ENCODE data around the gene XPC. TPM values are rescaled to one million over a fixed set of nuclear protein-coding genes. Genes with fewer than 3 reads are reported as not detected.

The XPC gene
- total RNA-seq, 1 experiment from 2014 or later = 34.9 TPM

DNA sequence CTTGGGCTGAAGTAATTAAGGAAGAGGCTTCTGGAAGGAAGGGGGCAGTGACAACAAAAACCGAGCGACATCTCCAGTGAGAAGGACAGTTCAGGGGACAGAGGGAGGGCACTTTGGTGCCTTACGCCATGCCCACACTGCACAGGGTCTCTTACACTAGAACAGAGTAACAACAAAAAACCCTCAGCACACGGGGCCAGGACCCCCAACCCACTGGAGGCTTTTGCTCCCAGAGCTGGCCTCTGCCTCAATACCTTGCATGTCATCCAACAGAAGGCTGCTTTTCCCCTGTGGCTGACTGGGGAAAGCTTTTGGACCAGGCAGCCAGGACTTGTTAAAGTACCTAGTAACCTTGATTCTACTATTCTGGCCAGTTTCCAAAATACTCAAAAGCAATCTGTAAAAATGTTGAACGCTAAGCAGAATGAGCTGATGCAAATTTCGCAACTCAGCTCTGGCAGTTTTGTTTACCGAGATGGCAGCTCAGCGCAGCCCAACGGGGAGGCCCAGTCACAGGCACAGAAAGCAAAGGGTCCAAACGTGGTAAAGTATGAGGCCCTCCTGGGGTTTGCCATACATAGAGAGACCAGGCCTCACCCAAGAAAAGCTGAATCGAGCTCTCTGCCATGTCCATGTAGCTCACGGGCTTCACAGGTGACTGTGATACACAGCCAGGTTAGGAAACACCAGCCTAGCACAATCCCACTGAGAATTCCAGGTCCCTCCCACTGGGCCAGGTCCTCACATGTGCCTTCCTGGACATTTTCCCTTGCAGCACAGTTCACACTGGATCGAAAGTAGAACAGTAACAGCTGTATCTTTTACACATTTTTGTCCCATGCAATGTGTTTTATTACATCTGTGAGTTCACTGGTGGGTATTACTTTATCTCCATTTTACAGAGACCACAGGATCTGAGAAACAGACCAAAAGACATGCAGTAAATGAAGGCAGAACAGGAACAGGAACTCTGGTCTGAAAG is 59.7 kb downstream of the XPC start:
- TF ChIP-seq NFATC4 (CRISPR knock-in tag; IDR thresholded peaks at IDR 0.05) (no peak), TEAD1 (CRISPR knock-in tag; IDR thresholded peaks at IDR 0.05) (no peak), FOXP1 (CRISPR knock-in tag; IDR thresholded peaks at IDR 0.05; ENCODE audit: borderline replicate concordance) (no peak), ZNF138 (CRISPR knock-in tag; conservative IDR thresholded peaks at IDR 0.05) (no peak), ZNF232 (CRISPR knock-in tag; IDR thresholded peaks at IDR 0.05) (no peak), GTF2I (CRISPR knock-in tag; conservative IDR thresholded peaks at IDR 0.05) (no peak), GRHL2 (CRISPR knock-in tag; IDR thresholded peaks at IDR 0.05; ENCODE audit: insufficient replicate concordance, severe bottlenecking) (no peak), SOX15 (CRISPR knock-in tag; IDR thresholded peaks at IDR 0.05) (no peak), SMAD4 (CRISPR knock-in tag; IDR thresholded peaks at IDR 0.05) (no peak), ZNF416 (CRISPR knock-in tag; IDR thresholded peaks at IDR 0.05) (no peak), ATF1 (CRISPR knock-in tag; IDR thresholded peaks at IDR 0.05) (no peak), FOXK1 (CRISPR knock-in tag; IDR thresholded peaks at IDR 0.05) (no peak)
- TF ChIP-seq, protein P1, sequence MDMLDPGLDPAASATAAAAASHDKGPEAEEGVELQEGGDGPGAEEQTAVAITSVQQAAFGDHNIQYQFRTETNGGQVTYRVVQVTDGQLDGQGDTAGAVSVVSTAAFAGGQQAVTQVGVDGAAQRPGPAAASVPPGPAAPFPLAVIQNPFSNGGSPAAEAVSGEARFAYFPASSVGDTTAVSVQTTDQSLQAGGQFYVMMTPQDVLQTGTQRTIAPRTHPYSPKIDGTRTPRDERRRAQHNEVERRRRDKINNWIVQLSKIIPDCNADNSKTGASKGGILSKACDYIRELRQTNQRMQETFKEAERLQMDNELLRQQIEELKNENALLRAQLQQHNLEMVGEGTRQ (CRISPR knock-in tag; IDR thresholded peaks at IDR 0.05) = no peak
- TF ChIP-seq, protein P2, sequence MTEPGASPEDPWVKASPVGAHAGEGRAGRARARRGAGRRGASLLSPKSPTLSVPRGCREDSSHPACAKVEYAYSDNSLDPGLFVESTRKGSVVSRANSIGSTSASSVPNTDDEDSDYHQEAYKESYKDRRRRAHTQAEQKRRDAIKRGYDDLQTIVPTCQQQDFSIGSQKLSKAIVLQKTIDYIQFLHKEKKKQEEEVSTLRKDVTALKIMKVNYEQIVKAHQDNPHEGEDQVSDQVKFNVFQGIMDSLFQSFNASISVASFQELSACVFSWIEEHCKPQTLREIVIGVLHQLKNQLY (CRISPR knock-in tag; IDR thresholded peaks at IDR 0.05) = no peak
- H3K4me1 Mint-ChIP-seq = peaks cover 47% of the 10 kb centered on the region
- POLR2A ChIA-PET = no interaction called here
- H3K27ac Mint-ChIP-seq = no peak overlapping the region
- DNase-seq (ENCODE audit: low spot score) = no peak
- no peak for ATAC-seq
- H3K9me3 Mint-ChIP-seq = peaks cover 19% of the 10 kb centered on the region
- no peaks in the 10 kb centered on the region for H3K27me3 Mint-ChIP-seq (ENCODE audit: low read depth)
- peaks cover 49% of the 10 kb centered on the region for H3K36me3 Mint-ChIP-seq
- CTCF ChIA-PET = interaction anchor here (3.1 kb wide), 1 partner anchor 222 kb away, joined by 26 read pairs; no protein-coding TSS in a partner anchor
- H3K4me3 Mint-ChIP-seq = no peak overlapping the region

DNA sequence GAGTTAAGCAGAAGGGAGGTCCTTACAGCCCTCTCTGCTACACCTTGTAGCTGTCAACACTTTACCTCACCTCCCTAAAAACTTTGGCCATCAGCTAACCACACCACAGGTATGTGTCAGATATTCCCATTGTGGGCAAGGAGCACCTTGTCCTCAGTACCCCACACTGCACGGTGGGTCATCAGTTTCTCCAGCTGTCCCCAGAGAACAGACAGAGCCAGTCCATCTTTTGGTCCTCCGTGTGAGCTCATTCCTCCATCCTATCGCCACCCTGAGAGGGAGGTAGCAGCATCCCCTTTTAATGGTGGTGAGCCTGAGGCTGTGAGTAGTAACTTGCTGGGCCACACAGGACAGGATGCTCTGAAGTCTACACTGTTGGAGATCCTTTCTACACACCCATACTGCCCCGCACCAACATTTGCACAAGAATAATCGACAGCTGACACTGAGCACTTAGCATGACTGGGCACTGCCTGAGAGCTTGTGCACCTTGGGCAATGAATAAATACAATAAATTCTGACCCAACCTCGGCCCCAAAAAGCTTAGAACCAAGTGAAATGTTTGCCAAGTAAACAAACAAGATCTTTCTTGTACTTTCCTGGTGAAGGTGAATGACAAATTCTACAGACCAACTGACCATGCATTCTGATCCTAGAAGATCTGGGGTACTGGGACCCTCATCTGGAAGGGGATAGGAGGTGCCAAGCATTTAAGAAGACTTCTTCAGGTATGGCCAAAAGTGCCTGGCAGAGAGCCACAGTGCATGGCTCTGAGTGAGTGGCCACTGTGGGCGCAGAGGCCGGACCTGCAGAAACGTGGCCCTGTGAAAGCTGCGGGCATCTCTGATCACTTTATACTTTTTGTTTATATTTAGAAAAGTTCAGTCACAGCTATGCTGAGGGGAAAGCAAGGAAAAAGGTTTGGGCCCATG is 60.7 kb downstream of the XPC start:
- Mint-ChIP-seq H3K9me3 (peaks cover 19% of the 10 kb centered on the region), H3K36me3 (peaks cover 55% of the 10 kb centered on the region), H3K27ac (no peak overlapping the region), H3K27me3 (ENCODE audit: low read depth) (no peaks in the 10 kb centered on the region), H3K4me3 (no peak overlapping the region), H3K4me1 (peaks cover 37% of the 10 kb centered on the region)
- no peak for ATAC-seq
- CTCF ChIA-PET = interaction anchor here (3.1 kb wide), 1 partner anchor 221 kb away, joined by 26 read pairs; no protein-coding TSS in a partner anchor
- TF ChIP-seq ELF4 (CRISPR knock-in tag; IDR thresholded peaks at IDR 0.05; ENCODE audit: low read depth) (no peak), SP1 (CRISPR knock-in tag; conservative IDR thresholded peaks at IDR 0.05) (no peak)
- TF ChIP-seq, protein P3, sequence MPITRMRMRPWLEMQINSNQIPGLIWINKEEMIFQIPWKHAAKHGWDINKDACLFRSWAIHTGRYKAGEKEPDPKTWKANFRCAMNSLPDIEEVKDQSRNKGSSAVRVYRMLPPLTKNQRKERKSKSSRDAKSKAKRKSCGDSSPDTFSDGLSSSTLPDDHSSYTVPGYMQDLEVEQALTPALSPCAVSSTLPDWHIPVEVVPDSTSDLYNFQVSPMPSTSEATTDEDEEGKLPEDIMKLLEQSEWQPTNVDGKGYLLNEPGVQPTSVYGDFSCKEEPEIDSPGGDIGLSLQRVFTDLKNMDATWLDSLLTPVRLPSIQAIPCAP (CRISPR knock-in tag; IDR thresholded peaks at IDR 0.05) = no peak
- POLR2A ChIA-PET = no interaction called here
- no peak for DNase-seq (ENCODE audit: low spot score)

DNA sequence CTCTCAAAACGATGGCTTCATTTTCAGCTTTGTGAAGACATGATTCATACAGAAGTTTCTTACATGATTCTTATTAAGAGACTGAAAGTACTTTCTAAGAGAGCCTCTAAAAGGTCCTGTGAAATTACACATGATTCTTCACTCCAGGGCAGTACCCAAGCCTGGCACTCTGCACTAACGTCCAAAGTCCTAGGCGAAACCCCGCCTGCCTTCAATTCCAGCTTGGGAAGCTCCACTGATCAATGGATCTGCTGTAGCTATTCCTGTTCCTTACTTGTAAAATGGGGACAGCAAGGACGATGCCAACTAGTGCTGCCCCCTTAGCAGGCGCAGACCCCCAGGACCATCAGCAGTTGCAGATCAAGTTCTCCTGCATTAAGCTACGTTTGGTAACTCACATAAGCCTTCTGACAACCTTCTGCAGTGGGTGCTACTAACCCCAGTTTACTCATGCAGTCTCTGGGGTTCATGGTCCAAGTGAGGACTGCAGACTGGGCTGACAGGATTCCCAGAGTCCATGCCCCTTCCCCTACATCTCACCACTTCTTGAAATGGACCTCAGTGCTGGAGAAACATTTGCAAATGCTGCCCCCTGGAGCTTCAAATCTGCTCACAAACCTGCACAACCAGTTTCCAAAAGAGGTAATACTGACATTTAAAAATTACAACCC is 64.3 kb downstream of the XPC start:
- ChIA-PET CTCF (interaction anchor here (0.6 to 3.5 kb wide), 7 partner anchors 10 to 219 kb away, joined by 3 to 56 read pairs (median 3); partner anchors contain the start of genes CHCHD4 and TMEM43), POLR2A (no interaction called here)
- Mint-ChIP-seq H3K4me3 (no peak overlapping the region), H3K27ac (no peak overlapping the region), H3K4me1 (peaks cover 20% of the 10 kb centered on the region), H3K27me3 (ENCODE audit: low read depth) (no peaks in the 10 kb centered on the region), H3K9me3 (no peaks in the 10 kb centered on the region), H3K36me3 (peaks cover 39% of the 10 kb centered on the region)
- ATAC-seq = no peak
- no peak for DNase-seq (ENCODE audit: low spot score)
- TF ChIP-seq CBFB (CRISPR knock-in tag; IDR thresholded peaks at IDR 0.05; ENCODE audit: low read depth) = no peak
- TF ChIP-seq, protein P4, sequence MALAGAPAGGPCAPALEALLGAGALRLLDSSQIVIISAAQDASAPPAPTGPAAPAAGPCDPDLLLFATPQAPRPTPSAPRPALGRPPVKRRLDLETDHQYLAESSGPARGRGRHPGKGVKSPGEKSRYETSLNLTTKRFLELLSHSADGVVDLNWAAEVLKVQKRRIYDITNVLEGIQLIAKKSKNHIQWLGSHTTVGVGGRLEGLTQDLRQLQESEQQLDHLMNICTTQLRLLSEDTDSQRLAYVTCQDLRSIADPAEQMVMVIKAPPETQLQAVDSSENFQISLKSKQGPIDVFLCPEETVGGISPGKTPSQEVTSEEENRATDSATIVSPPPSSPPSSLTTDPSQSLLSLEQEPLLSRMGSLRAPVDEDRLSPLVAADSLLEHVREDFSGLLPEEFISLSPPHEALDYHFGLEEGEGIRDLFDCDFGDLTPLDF (CRISPR knock-in tag; IDR thresholded peaks at IDR 0.05) = no peak
- TF ChIP-seq ZNF671 (CRISPR knock-in tag; IDR thresholded peaks at IDR 0.05) = no peak
- TF ChIP-seq GTF2I (CRISPR knock-in tag; conservative IDR thresholded peaks at IDR 0.05) = no peak
- no peak for TF ChIP-seq MXD4 (CRISPR knock-in tag; IDR thresholded peaks at IDR 0.05; ENCODE audit: borderline replicate concordance)
- TF ChIP-seq, protein P5, sequence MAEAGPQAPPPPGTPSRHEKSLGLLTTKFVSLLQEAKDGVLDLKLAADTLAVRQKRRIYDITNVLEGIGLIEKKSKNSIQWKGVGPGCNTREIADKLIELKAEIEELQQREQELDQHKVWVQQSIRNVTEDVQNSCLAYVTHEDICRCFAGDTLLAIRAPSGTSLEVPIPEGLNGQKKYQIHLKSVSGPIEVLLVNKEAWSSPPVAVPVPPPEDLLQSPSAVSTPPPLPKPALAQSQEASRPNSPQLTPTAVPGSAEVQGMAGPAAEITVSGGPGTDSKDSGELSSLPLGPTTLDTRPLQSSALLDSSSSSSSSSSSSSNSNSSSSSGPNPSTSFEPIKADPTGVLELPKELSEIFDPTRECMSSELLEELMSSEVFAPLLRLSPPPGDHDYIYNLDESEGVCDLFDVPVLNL (CRISPR knock-in tag; IDR thresholded peaks at IDR 0.05; ENCODE audit: borderline replicate concordance, low read depth) = no peak
- no peak for TF ChIP-seq FOXJ3 (CRISPR knock-in tag; IDR thresholded peaks at IDR 0.05; ENCODE audit: borderline replicate concordance)
- TF ChIP-seq JUN (CRISPR knock-in tag; IDR thresholded peaks at IDR 0.05) = no peak
- no peak for TF ChIP-seq ZNF138 (CRISPR knock-in tag; conservative IDR thresholded peaks at IDR 0.05)
- no peak for TF ChIP-seq NFYB (CRISPR knock-in tag; conservative IDR thresholded peaks at IDR 0.05; ENCODE audit: low read depth)

All from WTC11 (cell line).